KMS-11 (cell line): ENCODE data around the gene NECAB2.

Source experiments
- H2AFZ ChIP-seq: fragments of 200-600 bp; sonication (generic); 2 replicates; pipeline ENCODE4 v1.6.1; 2016; ENCODE audit warnings: antibody characterized with exemption, mixed run types, low read depth
- H3K27ac ChIP-seq: fragments of 200-600 bp; sonication (generic); 2 replicates; pipeline ENCODE4 v1.6.1; 2016; ENCODE audit warnings: mild to moderate bottlenecking, mixed run types
- H3K27me3 ChIP-seq: fragments of 200-600 bp; sonication (generic); 2 replicates; pipeline ENCODE4 v1.6.1; 2017; ENCODE audit warnings: mild to moderate bottlenecking, low read depth, mixed run types, moderate library complexity; ENCODE audit not compliant: insufficient read depth
- H3K36me3 ChIP-seq: fragments of 200-600 bp; sonication (generic); 2 replicates; pipeline ENCODE4 v1.6.1; 2017; ENCODE audit warnings: mild to moderate bottlenecking, mixed run types; ENCODE audit not compliant: insufficient read depth
- H3K4me1 ChIP-seq: fragments of 200-600 bp; sonication (generic); 2 replicates; pipeline ENCODE4 v1.6.1; 2016; ENCODE audit warnings: mild to moderate bottlenecking, low read depth, mixed run types; ENCODE audit not compliant: poor library complexity, severe bottlenecking
- H3K4me2 ChIP-seq: fragments of 200-600 bp; sonication (generic); 2 replicates; pipeline ENCODE4 v1.7.0; 2016; ENCODE audit warnings: mild to moderate bottlenecking, mixed run types
- H3K4me3 ChIP-seq: fragments of 200-600 bp; sonication (generic); IDR thresholded peaks from 2 replicates; pipeline ENCODE4 v1.6.1; 2017; ENCODE audit warnings: low read depth, low read length, mixed read lengths; ENCODE audit not compliant: insufficient read depth
- H3K79me2 ChIP-seq: fragments of 200-600 bp; sonication (generic); 2 replicates; pipeline ENCODE4 v1.6.1; 2016; ENCODE audit warnings: low read depth, mixed run types; ENCODE audit not compliant: insufficient read depth
- H3K9ac ChIP-seq: fragments of 200-600 bp; sonication (generic); 2 replicates; pipeline ENCODE4 v1.6.1; 2016; ENCODE audit warnings: mild to moderate bottlenecking, mixed run types
- H4K20me1 ChIP-seq: fragments of 200-600 bp; sonication (generic); 2 replicates; pipeline ENCODE4 v1.6.1; 2016; ENCODE audit warnings: mild to moderate bottlenecking, mixed run types; ENCODE audit not compliant: insufficient read depth
- TF ChIP-seq, protein P1 (sequence below): fragments of 200-600 bp; sonication (generic); conservative IDR thresholded peaks from 2 replicates; pipeline ENCODE4 v1.6.1; 2017; ENCODE audit warnings: low read depth, mild to moderate bottlenecking, antibody characterized with exemption, low read length, moderate library complexity, mixed read lengths

The NECAB2 gene

DNA sequence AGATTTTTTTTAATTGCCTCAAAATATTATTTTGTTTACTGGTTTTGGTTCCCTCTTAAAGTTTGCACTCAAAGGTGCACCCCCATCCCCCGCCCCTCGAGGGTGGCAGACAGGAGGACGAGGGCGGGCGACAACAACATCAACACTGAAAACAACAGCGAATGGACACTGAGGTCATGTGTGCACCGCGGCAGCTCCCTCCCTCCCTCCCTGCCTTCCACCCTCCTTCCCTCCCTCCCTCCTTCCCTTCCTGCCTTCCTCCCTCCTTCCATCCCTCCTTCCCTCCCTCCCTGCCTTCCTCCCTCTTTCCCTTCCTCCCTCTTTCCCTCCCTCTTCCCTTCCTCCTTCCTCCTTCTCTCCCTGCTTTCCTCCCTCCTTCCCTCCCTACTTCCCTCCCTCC is 16.5 kb upstream of the NECAB2 start:
- TF ChIP-seq, protein P1, sequence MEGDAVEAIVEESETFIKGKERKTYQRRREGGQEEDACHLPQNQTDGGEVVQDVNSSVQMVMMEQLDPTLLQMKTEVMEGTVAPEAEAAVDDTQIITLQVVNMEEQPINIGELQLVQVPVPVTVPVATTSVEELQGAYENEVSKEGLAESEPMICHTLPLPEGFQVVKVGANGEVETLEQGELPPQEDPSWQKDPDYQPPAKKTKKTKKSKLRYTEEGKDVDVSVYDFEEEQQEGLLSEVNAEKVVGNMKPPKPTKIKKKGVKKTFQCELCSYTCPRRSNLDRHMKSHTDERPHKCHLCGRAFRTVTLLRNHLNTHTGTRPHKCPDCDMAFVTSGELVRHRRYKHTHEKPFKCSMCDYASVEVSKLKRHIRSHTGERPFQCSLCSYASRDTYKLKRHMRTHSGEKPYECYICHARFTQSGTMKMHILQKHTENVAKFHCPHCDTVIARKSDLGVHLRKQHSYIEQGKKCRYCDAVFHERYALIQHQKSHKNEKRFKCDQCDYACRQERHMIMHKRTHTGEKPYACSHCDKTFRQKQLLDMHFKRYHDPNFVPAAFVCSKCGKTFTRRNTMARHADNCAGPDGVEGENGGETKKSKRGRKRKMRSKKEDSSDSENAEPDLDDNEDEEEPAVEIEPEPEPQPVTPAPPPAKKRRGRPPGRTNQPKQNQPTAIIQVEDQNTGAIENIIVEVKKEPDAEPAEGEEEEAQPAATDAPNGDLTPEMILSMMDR, result no peak
- no peaks in the 10 kb centered on the region for H3K36me3 ChIP-seq
- H2AFZ ChIP-seq, result no peak overlapping the region
- H3K4me1 ChIP-seq, result peaks cover 16% of the 10 kb centered on the region
- no peaks in the 10 kb centered on the region for H3K27me3 ChIP-seq
- H3K4me3 ChIP-seq, result no peak overlapping the region
- no peak overlapping the region for H3K4me2 ChIP-seq
- no peak overlapping the region for H3K27ac ChIP-seq
- no peak overlapping the region for H3K9ac ChIP-seq
- no peaks in the 10 kb centered on the region for H4K20me1 ChIP-seq
- H3K79me2 ChIP-seq, result no peaks in the 10 kb centered on the region

DNA sequence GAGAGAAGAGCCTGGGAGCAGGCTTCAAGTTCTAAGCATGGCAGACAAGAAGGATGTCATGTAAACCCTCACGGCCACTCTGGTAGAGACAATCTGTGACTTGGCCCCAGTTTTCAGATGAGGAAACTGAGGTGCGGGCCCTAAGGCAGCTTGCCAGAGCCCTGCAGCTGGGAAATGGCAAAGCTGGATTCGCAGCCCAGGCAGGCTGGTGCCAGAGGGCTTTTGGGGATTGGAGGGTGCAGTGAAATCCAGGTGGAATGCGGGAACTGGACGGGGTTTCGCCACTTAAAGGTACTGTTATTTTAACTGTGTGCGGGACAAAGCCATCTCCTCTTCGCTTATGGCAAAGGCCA is 15.5 kb upstream of the NECAB2 start:
- no peaks in the 10 kb centered on the region for H4K20me1 ChIP-seq
- peak overlapping the region; percentile 51; the same call in 1 of the 2 replicates for H3K27ac ChIP-seq
- peak overlapping the region; percentile 93 for H2AFZ ChIP-seq
- H3K79me2 ChIP-seq, result no peaks in the 10 kb centered on the region
- no peaks in the 10 kb centered on the region for H3K27me3 ChIP-seq
- peaks cover 16% of the 10 kb centered on the region for H3K4me1 ChIP-seq
- no peaks in the 10 kb centered on the region for H3K36me3 ChIP-seq
- H3K4me3 ChIP-seq, result no peak overlapping the region
- TF ChIP-seq, protein P1, result no peak
- peak overlapping the region; percentile 89 for H3K4me2 ChIP-seq
- peak overlapping the region; percentile 75; the same call in 1 of the 2 replicates for H3K9ac ChIP-seq

DNA sequence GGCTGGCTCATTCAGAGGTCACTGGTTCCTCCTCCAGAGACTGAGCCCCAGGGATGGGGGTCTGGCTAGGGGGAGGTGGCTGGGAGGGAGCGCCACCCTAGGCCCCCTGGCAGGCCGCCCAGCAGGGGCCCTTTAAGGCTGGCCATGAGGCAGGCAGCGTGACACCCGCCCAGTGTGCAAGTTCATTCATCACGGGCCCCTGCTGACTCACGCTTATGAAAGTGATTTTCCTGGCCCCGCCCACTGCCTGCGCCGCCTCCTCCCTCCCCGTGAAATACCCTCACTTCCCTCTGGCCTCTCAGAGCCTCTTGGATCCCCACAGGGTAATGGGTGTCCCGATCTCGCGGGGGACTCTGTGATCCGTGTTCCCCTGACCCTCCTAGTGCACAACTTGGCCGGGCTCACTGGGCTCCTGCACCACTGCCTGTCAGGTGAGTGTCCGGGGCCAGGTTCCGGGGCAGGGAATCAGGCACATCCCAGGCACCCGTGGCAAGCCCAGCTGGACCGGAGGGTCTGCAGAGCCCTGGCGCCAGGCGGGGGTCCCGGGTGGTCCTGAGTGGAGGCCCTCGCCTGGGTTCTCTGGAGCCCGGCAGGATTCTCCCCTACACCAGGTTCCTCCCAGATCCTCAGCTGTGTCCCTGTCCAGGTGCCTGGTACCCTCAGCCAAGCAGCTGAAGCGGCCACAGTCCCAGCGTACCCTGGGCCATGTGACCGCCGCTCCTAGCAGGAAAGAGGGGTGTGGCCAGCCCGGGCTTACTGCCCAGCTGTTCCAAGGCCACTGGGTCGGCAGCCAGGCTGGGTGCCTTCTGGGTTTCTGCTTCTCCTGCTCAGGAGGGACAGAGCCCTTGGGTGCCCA is 14.9 kb upstream of the NECAB2 start, which contains the start of gene OSGIN1:
TSS of gene OSGIN1 (plus strand) at position 301 of the 856 bp plus-strand sequence. CDS start 4,432 bp downstream, outside the sequence.
- no peaks in the 10 kb centered on the region for H3K27me3 ChIP-seq
- TF ChIP-seq, protein P1, result no peak
- peak within 1 kb of the TSS; percentile 51; the same call in 1 of the 2 replicates for H3K27ac ChIP-seq
- no peak within 1 kb of the TSS for H3K4me3 ChIP-seq
- H4K20me1 ChIP-seq, result no peaks in the 10 kb centered on the region
- H3K9ac ChIP-seq, result peak within 1 kb of the TSS; percentile 75; the same call in 1 of the 2 replicates
- no peaks in the 10 kb centered on the region for H3K79me2 ChIP-seq
- H2AFZ ChIP-seq, result peak within 1 kb of the TSS; percentile 93
- peaks cover 16% of the 10 kb centered on the region for H3K4me1 ChIP-seq
- peak within 1 kb of the TSS; percentile 89 for H3K4me2 ChIP-seq
- H3K36me3 ChIP-seq, result no peaks in the 10 kb centered on the region

- Histone ChIP-seq H2AFZ (peak overlapping the region; percentile 93), H3K4me3 (no peak overlapping the region), H3K27me3 (no peaks in the 10 kb centered on the region), H3K4me1 (peaks cover 16% of the 10 kb centered on the region), H3K36me3 (no peaks in the 10 kb centered on the region), H3K4me2 (peak overlapping the region; percentile 89), H4K20me1 (no peaks in the 10 kb centered on the region), H3K79me2 (no peaks in the 10 kb centered on the region), H3K9ac (peak overlapping the region; percentile 75; the same call in 1 of the 2 replicates), H3K27ac (peak overlapping the region; percentile 13; the same call in 1 of the 2 replicates)
- TF ChIP-seq, protein P1, result peak; percentile 82
Observed at GRCh38 chr16:83953796-83954576, 14.1 kb upstream of the NECAB2 start.
